SK-N-SH treated with all-trans-retinoic acid at 6 μM for 48 hours (cell line): ENCODE results near the gene CXCL1.

ENCODE experiments used
- ATAC-seq: fragments of 200-7000 bp; cut with Tn5 transposase; 3 replicates; pipeline ENCODE4 v1.9.1; 2020; ENCODE audit warnings: mild to moderate bottlenecking, moderate library complexity
- ARNTL ChIP-seq: fragments of 450-650 bp; formaldehyde crosslinking; IDR thresholded peaks from 2 replicates; pipeline ENCODE4 v1.5.0; 2020; ENCODE audit warnings: low read depth, mild to moderate bottlenecking, moderate library complexity, borderline replicate concordance
- BACH2 ChIP-seq: fragments of 250-450 bp; sonication (Bioruptor Pico); IDR thresholded peaks from 2 replicates; pipeline ENCODE4 v1.9.0; 2021; ENCODE audit warnings: mild to moderate bottlenecking, borderline replicate concordance
- CREB5 ChIP-seq: fragments of 250-450 bp; sonication (Bioruptor Pico); IDR thresholded peaks from 2 replicates; pipeline ENCODE4 v1.5.1; 2020; ENCODE audit warnings: low read depth, mild to moderate bottlenecking, moderate library complexity
- CSDC2 ChIP-seq: fragments of 250-450 bp; sonication (Bioruptor Pico); IDR thresholded peaks from 2 replicates; pipeline ENCODE4 v1.5.0; 2020; ENCODE audit warnings: mild to moderate bottlenecking, moderate library complexity
- CSRNP3 ChIP-seq: fragments of 250-450 bp; sonication (Bioruptor Pico); IDR thresholded peaks from 2 replicates; pipeline ENCODE4 v1.5.1; 2021; ENCODE audit warnings: mild to moderate bottlenecking, moderate library complexity
- ESRRG ChIP-seq: fragments of 250-450 bp; sonication (Bioruptor Pico); IDR thresholded peaks from 2 replicates; pipeline ENCODE4 v1.6.1; 2021; ENCODE audit warnings: mild to moderate bottlenecking
- GLIS3 ChIP-seq: fragments of 250-450 bp; sonication (Bioruptor Pico); IDR thresholded peaks from 2 replicates; pipeline ENCODE4 v1.5.0; 2020; ENCODE audit warnings: mild to moderate bottlenecking, moderate library complexity
- ISL1 ChIP-seq: fragments of 250-450 bp; sonication (Bioruptor Pico); IDR thresholded peaks from 2 replicates; pipeline ENCODE4 v2.1.2; 2022; ENCODE audit warnings: mild to moderate bottlenecking, moderate library complexity
- OSR1 ChIP-seq: fragments of 250-450 bp; sonication (Bioruptor Pico); IDR thresholded peaks from 2 replicates; pipeline ENCODE4 v1.8.0; 2022; ENCODE audit warnings: moderate library complexity, mild to moderate bottlenecking, inconsistent platforms
- PPARA ChIP-seq: fragments of 250-450 bp; sonication (Bioruptor Pico); IDR thresholded peaks from 2 replicates; pipeline ENCODE4 v1.5.0; 2020; ENCODE audit warnings: mild to moderate bottlenecking, borderline replicate concordance
- RARB ChIP-seq: fragments of 250-450 bp; sonication (Bioruptor Pico); IDR thresholded peaks from 2 replicates; pipeline ENCODE4 v1.8.0; 2021; ENCODE audit warnings: mild to moderate bottlenecking, moderate library complexity
- SNAI2 ChIP-seq: fragments of 250-450 bp; sonication (Bioruptor Pico); IDR thresholded peaks from 2 replicates; pipeline ENCODE4 v1.5.0; 2020; ENCODE audit warnings: mild to moderate bottlenecking, moderate library complexity
- TCF4 ChIP-seq: fragments of 250-450 bp; sonication (Bioruptor Pico); IDR thresholded peaks from 2 replicates; pipeline ENCODE4 v1.8.0; 2021; ENCODE audit warnings: mild to moderate bottlenecking, moderate library complexity, borderline replicate concordance
- ZC3H10 ChIP-seq: fragments of 250-450 bp; sonication (Bioruptor Pico); IDR thresholded peaks from 2 replicates; pipeline ENCODE4 v1.5.1; 2021; ENCODE audit warnings: mild to moderate bottlenecking, moderate library complexity
- ZFP3 ChIP-seq: fragments of 250-450 bp; sonication (Bioruptor Pico); IDR thresholded peaks from 2 replicates; pipeline ENCODE4 v1.5.0; 2020; ENCODE audit warnings: mild to moderate bottlenecking, moderate library complexity
- ZFP30 ChIP-seq: fragments of 450-650 bp; formaldehyde crosslinking; IDR thresholded peaks from 2 replicates; pipeline ENCODE4 v1.5.0; 2022; ENCODE audit warnings: mild to moderate bottlenecking, moderate library complexity
- ZNF565 ChIP-seq: fragments of 450-650 bp; formaldehyde crosslinking; conservative IDR thresholded peaks from 2 replicates; pipeline ENCODE4 v1.5.0; 2020; ENCODE audit warnings: low read depth, mild to moderate bottlenecking, moderate library complexity
- ZNF8 ChIP-seq: fragments of 450-650 bp; formaldehyde crosslinking; IDR thresholded peaks from 2 replicates; pipeline ENCODE4 v1.5.0; 2020; ENCODE audit warnings: mild to moderate bottlenecking, moderate library complexity
- TF ChIP-seq, protein P1 (sequence below): fragments of 250-450 bp; sonication (Bioruptor Pico); IDR thresholded peaks from 2 replicates; pipeline ENCODE4 v1.5.0; 2020; ENCODE audit warnings: mild to moderate bottlenecking, moderate library complexity
- TF ChIP-seq, protein P2 (sequence below): fragments of 250-450 bp; sonication (Bioruptor Pico); IDR thresholded peaks from 2 replicates; pipeline ENCODE4 v1.8.0; 2021; ENCODE audit warnings: low read depth, mild to moderate bottlenecking, moderate library complexity, borderline replicate concordance

CXCL1 gene

GRCh38 chr4:73911746-73912145 lies 42.6 kb downstream of the CXCL1 start:
- TF ChIP-seq ZFP3 (CRISPR knock-in tag) (no peak), PPARA (CRISPR knock-in tag) (no peak), ARNTL (no peak)
- TF ChIP-seq, all 23 proteins: peak for 0
- ATAC-seq = no peak

DNA sequence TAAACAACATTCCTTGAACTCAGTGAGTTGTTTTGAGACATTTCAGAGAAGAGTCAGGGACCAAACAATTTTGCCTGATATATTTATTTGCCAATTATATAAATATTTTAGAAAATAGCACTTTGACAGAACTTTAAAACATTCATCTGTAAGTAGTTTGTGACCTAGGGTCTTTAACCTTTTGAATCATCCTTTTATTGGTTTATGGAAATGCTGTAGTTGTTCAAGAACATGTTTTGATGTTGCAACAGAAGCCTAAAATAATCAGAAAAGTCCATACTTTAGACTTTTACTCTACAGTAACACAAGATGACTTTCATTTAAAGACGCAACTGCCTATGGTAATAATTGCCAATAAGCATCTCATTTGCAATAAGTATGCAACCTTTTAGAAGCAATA lies 43.0 kb downstream of the CXCL1 start:
- no peak for ATAC-seq
- TF ChIP-seq, protein P1, sequence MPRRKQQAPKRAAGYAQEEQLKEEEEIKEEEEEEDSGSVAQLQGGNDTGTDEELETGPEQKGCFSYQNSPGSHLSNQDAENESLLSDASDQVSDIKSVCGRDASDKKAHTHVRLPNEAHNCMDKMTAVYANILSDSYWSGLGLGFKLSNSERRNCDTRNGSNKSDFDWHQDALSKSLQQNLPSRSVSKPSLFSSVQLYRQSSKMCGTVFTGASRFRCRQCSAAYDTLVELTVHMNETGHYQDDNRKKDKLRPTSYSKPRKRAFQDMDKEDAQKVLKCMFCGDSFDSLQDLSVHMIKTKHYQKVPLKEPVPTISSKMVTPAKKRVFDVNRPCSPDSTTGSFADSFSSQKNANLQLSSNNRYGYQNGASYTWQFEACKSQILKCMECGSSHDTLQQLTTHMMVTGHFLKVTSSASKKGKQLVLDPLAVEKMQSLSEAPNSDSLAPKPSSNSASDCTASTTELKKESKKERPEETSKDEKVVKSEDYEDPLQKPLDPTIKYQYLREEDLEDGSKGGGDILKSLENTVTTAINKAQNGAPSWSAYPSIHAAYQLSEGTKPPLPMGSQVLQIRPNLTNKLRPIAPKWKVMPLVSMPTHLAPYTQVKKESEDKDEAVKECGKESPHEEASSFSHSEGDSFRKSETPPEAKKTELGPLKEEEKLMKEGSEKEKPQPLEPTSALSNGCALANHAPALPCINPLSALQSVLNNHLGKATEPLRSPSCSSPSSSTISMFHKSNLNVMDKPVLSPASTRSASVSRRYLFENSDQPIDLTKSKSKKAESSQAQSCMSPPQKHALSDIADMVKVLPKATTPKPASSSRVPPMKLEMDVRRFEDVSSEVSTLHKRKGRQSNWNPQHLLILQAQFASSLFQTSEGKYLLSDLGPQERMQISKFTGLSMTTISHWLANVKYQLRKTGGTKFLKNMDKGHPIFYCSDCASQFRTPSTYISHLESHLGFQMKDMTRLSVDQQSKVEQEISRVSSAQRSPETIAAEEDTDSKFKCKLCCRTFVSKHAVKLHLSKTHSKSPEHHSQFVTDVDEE (CRISPR knock-in tag) = no peak
- TF ChIP-seq GLIS3 (CRISPR knock-in tag) (no peak), TCF4 (no peak), ZC3H10 (CRISPR knock-in tag) (no peak), PPARA (CRISPR knock-in tag) (no peak)

DNA sequence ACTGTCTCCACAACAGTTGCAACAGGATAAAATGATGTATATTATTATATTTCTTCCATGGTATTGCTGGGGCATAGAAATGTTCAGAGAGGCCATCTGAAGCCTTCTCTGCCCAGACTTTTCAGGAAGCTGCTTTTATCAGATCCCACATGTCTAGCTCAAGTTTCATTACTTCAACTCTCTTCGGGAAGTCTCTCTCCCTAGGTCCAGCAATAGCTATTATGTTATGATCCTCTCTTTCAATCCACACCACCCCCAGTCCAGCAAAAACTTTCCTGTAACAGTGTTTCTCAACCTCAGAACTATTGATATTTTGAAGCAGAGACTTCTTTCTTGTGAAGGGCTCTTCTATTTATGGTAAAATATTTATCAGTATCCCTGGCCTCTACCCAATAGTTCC lies 44.9 kb downstream of the CXCL1 start:
- TF ChIP-seq ARNTL = no peak
- no peak for TF ChIP-seq CREB5
- TF ChIP-seq, protein P2, sequence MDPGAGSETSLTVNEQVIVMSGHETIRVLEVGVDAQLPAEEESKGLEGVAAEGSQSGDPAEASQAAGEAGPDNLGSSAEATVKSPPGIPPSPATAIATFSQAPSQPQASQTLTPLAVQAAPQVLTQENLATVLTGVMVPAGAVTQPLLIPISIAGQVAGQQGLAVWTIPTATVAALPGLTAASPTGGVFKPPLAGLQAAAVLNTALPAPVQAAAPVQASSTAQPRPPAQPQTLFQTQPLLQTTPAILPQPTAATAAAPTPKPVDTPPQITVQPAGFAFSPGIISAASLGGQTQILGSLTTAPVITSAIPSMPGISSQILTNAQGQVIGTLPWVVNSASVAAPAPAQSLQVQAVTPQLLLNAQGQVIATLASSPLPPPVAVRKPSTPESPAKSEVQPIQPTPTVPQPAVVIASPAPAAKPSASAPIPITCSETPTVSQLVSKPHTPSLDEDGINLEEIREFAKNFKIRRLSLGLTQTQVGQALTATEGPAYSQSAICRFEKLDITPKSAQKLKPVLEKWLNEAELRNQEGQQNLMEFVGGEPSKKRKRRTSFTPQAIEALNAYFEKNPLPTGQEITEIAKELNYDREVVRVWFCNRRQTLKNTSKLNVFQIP (CRISPR knock-in tag) = no peak
- TF ChIP-seq OSR1 (CRISPR knock-in tag) = no peak
- TF ChIP-seq, protein P1 (CRISPR knock-in tag) = no peak
- no peak for TF ChIP-seq ZNF8 (CRISPR knock-in tag)
- no peak for TF ChIP-seq CSDC2
- no peak for TF ChIP-seq ZC3H10 (CRISPR knock-in tag)
- TF ChIP-seq ESRRG (CRISPR knock-in tag) = no peak
- TF ChIP-seq BACH2 (CRISPR knock-in tag) = no peak
- no peak for TF ChIP-seq TCF4
- no peak for ATAC-seq

DNA sequence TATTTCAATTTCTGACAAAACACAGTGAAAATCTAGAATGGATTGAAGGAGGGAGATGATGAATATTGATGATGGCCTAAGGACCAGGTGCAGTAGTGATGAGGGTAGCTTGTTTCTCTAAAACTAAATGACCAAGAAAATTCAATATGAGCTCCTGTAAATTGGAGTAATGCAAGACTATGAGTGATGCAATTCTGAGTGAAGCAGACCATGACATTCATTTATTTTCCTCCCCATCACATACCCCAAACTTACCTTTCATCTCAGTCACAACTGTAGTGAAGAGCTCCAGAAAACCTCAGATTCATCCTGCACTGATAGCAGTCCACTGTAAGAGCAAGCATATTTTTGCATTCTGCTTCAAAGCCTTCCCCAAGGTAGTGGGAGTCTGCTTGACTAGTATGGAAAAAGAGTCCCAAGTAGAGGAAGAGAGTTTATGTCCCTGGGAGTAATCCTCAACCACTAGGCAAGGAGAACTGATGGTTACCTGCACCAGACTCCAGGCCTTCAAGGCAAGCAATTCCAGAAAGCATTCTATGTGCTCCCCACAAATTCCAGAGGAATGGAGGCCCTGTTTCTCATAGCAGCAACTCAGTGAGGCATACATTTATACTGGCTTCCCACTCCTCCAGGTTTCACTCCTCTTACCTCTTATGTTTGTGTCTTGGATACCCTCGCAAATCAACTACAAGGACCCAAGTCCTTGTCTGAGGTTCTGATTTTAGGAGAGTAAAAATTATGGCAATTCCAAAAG lies 47.2 kb downstream of the CXCL1 start:
- ATAC-seq = no peak
- TF ChIP-seq RARB (CRISPR knock-in tag) = no peak
- no peak for TF ChIP-seq CREB5
- no peak for TF ChIP-seq ZC3H10 (CRISPR knock-in tag)
- no peak for TF ChIP-seq OSR1 (CRISPR knock-in tag)
- TF ChIP-seq CSRNP3 (CRISPR knock-in tag) = no peak
- no peak for TF ChIP-seq ZNF565 (CRISPR knock-in tag)
- TF ChIP-seq ISL1 (CRISPR knock-in tag) = no peak
- no peak for TF ChIP-seq CSDC2
- no peak for TF ChIP-seq ZFP30 (CRISPR knock-in tag)
- TF ChIP-seq SNAI2 (CRISPR knock-in tag) = no peak
- TF ChIP-seq, protein P1 (CRISPR knock-in tag) = no peak
